Measurements from ENCODE around the gene PMM2.

Gene PMM2

GRCh38 chr16:8808613-8809353 lies 11.1 kb downstream of the PMM2 start:
- TF ChIP-seq POLR2AphosphoS5 (IDR thresholded peaks at IDR 0.05; ENCODE audit: low read depth, low read length): no peak
- no peak for TF ChIP-seq SIN3A (IDR thresholded peaks at IDR 0.05; ENCODE audit: borderline replicate concordance, insufficient read depth, low read length)
- no peak for TF ChIP-seq TAF1 (IDR thresholded peaks at IDR 0.05; ENCODE audit: borderline replicate concordance, insufficient read depth, low read length)
- TF ChIP-seq REST (IDR thresholded peaks at IDR 0.05; ENCODE audit: insufficient read depth in 1 of 2, low read depth in 2 of 2, low read length in 2 of 2): no peak
- TF ChIP-seq FOXP2 (optimal IDR thresholded peaks at IDR 0.05; ENCODE audit: borderline replicate concordance, extremely low read depth, extremely low read length, insufficient read depth): no peak

- TF ChIP-seq FOXP2 (optimal IDR thresholded peaks at IDR 0.05; ENCODE audit: borderline replicate concordance, extremely low read depth, extremely low read length, insufficient read depth) (no peak), TAF1 (IDR thresholded peaks at IDR 0.05; ENCODE audit: borderline replicate concordance, insufficient read depth, low read length) (no peak), SIN3A (IDR thresholded peaks at IDR 0.05; ENCODE audit: borderline replicate concordance, insufficient read depth, low read length) (no peak), REST (IDR thresholded peaks at IDR 0.05; ENCODE audit: insufficient read depth in 1 of 2, low read depth in 2 of 2, low read length in 2 of 2) (no peak), POLR2AphosphoS5 (IDR thresholded peaks at IDR 0.05; ENCODE audit: low read depth, low read length) (no peak)
Measured at GRCh38 chr16:8812162-8812843, 14.7 kb downstream of the PMM2 start.

- TF ChIP-seq REST (IDR thresholded peaks at IDR 0.05; ENCODE audit: insufficient read depth in 1 of 2, low read depth in 2 of 2, low read length in 2 of 2) (no peak), TAF1 (IDR thresholded peaks at IDR 0.05; ENCODE audit: borderline replicate concordance, insufficient read depth, low read length) (no peak), SIN3A (IDR thresholded peaks at IDR 0.05; ENCODE audit: borderline replicate concordance, insufficient read depth, low read length) (no peak), POLR2AphosphoS5 (IDR thresholded peaks at IDR 0.05; ENCODE audit: low read depth, low read length) (no peak)
Measured at GRCh38 chr16:8814095-8814806, 16.6 kb downstream of the PMM2 start.

- no peak for TF ChIP-seq POLR2AphosphoS5 (IDR thresholded peaks at IDR 0.05; ENCODE audit: low read depth, low read length)
- TF ChIP-seq FOXP2 (optimal IDR thresholded peaks at IDR 0.05; ENCODE audit: borderline replicate concordance, extremely low read depth, extremely low read length, insufficient read depth): no peak
- no peak for TF ChIP-seq TAF1 (IDR thresholded peaks at IDR 0.05; ENCODE audit: borderline replicate concordance, insufficient read depth, low read length)
- TF ChIP-seq REST (IDR thresholded peaks at IDR 0.05; ENCODE audit: insufficient read depth in 1 of 2, low read depth in 2 of 2, low read length in 2 of 2): no peak
- no peak for TF ChIP-seq SIN3A (IDR thresholded peaks at IDR 0.05; ENCODE audit: borderline replicate concordance, insufficient read depth, low read length)
Measured at GRCh38 chr16:8816967-8817655, 19.5 kb downstream of the PMM2 start.

Data from PFSK-1 (cell line).